Stimulated activated CD4-positive, alpha-beta T cell treated with anti-CD3 and anti-CD28 coated beads, Interleukin-1b, Interleukin-23, amount 100 ng/mL, for 4 hours (primary cell): ENCODE measurements around the gene PEG3.
"Not testable (repeated sequence)": the region's sequence is repeated elsewhere in the genome, so short reads cannot be mapped to it uniquely, and the experiment has no call there.

ENCODE experiments used
- DNase-seq, 2 donors: peaks; one replicate each; pipeline ENCODE4 v3.0.0-alpha.2; 2020; ENCODE audit warnings: low read depth in 2 of 2

Gene PEG3

DNA sequence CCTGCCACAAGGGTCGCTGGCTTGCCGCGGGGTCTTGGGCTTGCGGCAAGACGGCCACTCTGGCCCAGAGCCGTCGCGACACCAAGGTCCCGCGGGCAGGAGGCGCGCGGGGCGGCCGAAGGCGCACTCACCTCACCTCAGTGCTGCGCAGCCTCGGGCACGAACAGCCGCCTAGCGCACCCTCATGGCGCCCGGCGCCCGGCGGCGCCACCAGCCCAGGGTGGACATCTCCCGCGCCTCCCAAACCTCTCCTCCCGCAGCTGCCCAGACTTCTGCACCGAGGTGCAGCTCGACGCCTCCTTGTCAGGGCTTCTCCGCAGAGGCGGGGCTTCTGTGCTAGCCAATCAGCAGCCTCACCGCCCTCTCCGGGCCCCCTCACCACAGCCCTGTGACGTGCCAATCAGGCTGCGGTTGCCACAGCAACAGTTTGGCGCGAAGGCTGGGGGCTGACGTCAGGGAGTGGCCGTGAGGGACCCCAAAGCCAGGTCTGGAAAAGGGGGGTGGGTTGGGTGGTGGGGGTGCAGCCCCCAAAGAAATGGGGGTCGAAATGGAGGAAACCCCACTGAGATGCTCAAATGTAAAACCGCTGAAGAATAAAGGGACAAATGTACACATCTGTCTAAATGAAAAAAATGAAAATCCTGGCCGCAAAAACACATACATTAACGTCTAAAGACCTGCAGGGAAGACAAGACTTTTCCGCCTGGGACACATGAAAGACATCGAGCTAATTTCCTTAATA lies at the start of gene PEG3, which contains the start of gene ZIM2:
TSS of gene PEG3 (minus strand) at position 276 of the 742 bp plus-strand sequence. CDS start 16,071 bp downstream, outside the sequence.
TSS of gene ZIM2 (minus strand) at position 276 of the 742 bp plus-strand sequence. CDS start 16,449 bp downstream, outside the sequence.
- no peak for DNase-seq

GRCh38 chr19:56885173-56885985 lies 44.9 kb upstream of the PEG3 start:
- DNase-seq, result no peak

DNA sequence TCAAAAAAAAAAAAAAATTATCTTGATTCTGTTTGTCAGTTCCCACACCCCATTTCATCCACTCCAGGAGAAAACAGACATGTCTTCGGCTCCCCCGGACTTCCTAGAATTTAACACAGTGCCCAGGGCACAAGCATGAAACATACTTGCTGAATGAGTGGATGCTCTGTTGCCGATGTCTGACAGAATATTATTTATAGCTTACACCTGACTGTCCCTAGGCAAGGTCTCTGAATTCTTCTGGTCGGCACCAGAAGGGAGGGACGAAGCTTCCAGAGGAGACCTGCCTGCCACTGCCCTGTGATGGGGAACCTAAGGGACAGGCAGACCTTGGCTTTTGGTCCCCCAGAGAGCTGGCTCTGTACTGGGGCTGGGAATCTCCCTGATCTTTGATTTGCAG lies 43.9 kb upstream of the PEG3 start:
- no peak for DNase-seq

DNA sequence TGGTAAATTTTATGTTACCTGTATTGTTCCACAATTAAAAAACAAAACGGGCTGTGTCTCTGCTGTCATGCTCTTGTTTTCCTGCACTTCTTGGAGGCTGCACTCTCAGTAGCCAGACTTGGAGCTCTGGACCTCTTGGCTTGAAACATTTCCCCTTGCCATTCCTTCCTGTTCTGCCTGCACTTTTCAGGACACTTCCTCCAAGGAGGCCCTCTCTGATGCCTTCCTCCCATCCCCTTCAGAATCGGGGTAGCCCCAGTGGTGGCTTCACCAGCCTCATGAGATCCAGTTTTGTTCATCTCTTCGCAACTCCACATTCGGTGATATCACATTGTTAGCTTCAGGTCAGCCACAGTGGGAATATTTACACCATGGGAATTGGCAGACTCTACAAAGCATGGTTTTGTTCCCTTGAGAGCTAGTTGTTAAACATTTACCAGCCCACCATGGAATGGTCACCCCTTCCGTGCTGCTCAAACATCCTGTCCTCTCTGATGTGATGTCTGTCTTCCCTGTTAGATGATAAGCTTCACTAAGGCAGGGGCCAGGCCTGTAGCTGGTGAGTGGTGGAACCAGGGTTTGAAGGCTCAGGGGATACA lies 40.2 kb upstream of the PEG3 start:
- no peak for DNase-seq

GRCh38 chr19:56877069-56877715 lies 36.7 kb upstream of the PEG3 start:
- DNase-seq, result no peak

DNA sequence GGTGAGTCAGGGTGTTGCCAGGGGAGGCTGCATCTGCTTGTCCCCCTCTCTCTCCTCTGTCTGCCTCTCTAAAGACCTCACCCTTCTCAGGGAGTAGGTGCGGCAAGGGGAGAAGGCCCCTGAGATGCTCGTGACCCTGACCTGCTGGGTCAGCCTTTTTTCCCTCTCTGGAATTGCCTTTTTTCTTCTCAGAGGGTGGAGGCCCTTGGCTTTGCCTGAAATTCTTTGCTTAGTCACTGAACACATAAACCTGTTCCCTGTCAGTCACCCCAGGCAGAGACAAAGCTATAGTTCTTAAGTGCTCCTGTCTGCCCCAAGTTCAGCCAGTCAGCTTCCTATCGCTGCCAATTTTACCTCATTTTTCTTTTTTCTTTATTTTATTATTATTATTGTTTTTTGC lies 35.2 kb upstream of the PEG3 start:
- DNase-seq, result no peak

GRCh38 chr19:56874530-56874929 lies 34.0 kb upstream of the PEG3 start:
- DNase-seq, result no peak

- no peak for DNase-seq
These were observed 33.0 kb upstream of the PEG3 start for GRCh38 chr19:56873493-56873892.

DNA sequence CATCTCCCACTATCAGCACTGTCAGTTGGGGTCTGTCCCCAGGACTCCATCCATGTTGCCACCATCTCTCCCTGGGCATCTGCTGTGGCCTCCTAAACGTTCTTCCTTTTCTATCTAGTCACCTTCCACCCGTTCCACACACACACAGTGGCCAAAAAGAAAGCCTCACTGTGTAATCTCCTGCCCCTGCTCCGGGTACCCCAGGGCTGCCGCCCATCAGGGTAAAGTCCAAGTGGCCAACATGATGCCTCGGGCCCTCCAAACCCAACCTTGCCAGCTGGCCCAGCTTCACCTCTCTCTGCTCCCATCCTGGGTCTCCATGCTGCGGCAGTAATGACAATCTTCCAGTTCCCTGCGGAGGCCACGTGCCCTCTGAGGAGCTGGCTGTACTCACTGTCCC lies 29.4 kb upstream of the PEG3 start:
- DNase-seq, result no peak

GRCh38 chr19:56868446-56868845 lies 27.9 kb upstream of the PEG3 start:
- DNase-seq, result no peak

DNA sequence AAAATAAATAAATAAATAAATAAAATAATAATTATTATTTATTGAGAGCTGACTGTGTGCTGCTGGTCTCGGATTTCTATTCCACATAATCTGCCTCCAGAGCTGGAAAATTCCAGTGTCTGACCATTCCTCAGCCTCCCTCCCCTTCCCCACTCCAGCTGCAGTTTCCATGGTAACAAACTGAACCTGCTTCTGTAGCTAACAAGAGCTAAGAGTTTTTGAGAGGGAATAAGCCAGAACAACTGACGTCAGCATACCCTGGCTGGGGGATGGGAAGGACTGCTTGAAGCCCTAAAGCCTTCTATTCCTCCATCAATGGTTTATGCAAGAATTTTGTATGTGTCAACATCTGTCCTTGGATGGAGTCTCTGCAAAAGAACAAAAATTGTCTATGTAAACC lies 26.0 kb upstream of the PEG3 start:
- no peak for DNase-seq

DNA sequence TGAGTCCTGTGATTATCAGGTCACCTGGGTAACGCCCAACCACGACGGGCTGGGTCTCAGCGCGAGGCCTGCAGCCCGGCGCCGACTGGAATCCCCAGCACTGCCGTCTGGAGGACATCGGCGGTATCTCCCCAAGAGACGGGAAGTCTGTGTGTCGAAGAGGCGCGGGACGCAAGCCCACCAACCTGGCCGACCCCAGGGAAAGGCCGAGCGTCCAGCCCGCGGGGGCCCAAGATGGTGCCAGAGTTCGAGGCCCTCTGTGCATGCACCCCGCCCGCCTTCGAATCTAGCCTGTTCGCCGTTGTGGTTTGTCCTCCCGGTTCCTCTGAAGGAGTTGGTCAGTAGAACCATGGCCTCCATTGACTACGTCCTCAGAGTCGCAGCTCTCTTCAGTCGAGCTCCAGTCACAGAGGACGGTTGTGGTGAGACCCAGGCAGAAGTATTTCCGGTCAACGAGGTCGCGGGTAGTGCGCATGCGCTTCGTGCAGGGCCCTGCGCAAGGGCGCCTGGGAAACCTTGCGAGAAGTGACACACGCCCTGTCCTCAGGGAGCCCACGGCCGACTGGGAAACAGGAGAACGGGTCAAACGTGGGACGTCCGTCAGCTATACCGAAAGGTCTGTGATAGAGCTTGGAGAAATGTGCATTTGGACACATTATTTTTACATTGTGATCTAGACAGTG lies 24.1 kb upstream of the PEG3 start:
- no peak for DNase-seq

DNA sequence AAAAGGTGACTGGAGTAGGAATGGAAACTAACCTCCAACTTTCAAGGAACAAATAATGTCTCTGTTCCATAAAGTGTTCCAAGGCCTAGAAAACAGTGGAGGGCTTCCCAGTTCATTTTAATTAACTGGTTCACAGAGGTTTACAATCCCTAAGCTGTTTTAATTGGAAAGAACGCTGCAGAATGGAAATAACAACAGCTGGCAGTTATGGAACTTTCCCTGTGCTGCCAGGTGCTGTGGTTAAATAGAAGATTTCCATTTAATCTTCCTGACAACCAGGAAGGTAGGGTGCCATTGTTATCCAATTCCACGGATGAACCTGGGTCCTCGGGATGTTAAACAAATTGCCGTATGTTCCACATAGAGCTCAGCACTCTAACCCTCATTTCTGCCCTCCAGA lies 22.2 kb upstream of the PEG3 start:
- no peak for DNase-seq

GRCh38 chr19:56860409-56860808 lies 19.9 kb upstream of the PEG3 start:
- DNase-seq, result not testable (repeated sequence)

DNA sequence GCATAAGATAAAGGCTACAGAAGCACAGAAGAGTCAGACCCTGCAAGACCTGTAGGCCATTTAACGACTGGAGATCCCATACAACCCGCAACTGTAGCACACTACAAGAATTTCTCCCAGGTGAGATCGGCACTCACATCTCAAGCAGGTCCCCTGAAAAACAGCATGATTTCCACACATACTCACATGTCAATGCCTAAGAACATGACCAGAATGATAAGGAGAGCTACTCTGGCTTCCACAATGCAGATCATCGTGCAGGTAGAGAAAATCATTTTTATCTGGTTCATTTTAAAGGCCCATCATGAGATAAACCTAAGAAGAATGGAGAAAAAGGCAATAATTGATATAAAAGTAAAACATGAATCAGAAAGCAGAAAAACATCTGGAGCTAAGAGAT lies 17.5 kb upstream of the PEG3 start:
- no peak for DNase-seq

DNA sequence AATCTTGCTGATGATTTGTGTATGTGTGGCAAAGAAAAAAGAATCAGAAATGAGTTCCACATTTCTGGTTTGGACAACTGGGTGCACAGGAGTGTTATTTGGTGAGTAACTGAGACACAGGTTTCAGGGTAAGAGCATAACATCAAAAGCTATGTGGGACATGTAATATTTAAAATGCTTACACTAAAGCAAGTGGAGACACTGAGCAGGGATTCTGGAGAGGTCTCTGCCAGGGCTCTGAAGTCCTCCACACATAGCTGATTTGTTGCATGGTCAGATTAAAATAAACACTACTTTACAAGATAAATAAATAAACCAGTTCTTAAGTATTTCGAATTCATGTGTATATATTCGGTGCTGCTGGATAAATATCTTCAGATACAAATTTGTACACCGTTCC lies 16.3 kb upstream of the PEG3 start:
- no peak for DNase-seq

DNA sequence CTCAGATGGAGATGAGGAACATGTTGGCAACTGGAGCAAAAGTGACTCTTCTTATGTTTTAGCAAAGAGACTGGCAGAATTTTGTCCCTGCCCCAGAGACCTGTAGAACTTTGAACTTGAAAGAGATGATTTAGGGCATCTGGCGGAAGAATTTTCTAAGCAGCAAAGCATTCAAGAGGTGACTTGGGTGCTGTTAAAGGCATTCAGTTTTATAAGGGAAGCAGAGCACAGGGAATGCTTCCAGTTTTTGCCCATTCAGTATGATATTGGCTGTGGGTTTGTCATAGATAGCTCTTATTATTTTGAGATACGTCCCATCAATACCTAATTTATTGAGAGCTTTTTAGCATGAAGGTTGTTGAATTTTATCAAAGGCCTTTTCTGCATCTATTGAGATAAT lies 11.8 kb upstream of the PEG3 start:
- not testable (repeated sequence) for DNase-seq

DNA sequence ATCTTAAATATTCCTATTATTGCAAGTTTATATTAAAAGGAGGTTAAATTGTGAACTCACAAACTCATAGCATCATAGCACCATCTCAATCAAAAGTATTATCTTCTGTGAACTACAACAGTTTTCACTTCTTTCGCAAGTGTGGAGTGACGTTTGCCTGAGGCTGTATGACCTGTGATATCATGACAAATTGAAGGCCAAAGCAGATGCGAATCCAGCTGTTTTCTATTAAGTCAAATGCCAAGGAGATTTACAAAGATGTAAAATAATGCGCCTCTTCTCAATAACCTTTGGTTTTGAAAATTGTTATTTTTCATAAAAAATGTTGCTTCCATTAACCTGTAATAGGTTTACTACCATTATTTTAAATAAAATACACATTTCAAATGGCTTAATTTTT lies 7.6 kb upstream of the PEG3 start:
- DNase-seq, result no peak

GRCh38 chr19:56842412-56842811 lies 1.9 kb upstream of the PEG3 start:
- no peak for DNase-seq

DNA sequence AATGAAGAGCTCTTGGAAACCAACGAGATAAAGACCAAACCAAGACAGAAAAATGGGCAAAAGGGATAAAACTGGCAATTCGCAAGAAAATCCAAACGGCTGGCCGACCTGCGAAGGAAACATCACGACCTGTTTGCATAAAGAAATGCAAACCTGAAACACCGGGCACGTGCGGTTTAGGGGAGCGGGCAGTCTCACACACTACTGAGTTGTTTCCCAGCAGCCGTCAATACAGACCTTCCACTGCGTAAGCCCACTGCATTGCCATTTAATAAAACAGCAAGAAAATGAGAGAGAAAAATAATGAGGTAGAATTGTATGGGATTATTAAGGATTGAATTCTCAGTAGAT lies 642 bp upstream of the PEG3 start:
- no peak for DNase-seq

GRCh38 chr19:56839652-56840450 lies 675 bp downstream of the PEG3 start:
- no peak for DNase-seq
